ENCODE results near the gene BCL11B. TPM values are rescaled to one million over a fixed set of nuclear protein-coding genes. Genes with fewer than 3 reads are reported as not detected.

Gene BCL11B
- total RNA-seq, 6 experiments from 2014 or later = 0.06 to 0.14 (median 0.10) TPM; not detected in 2

DNA sequence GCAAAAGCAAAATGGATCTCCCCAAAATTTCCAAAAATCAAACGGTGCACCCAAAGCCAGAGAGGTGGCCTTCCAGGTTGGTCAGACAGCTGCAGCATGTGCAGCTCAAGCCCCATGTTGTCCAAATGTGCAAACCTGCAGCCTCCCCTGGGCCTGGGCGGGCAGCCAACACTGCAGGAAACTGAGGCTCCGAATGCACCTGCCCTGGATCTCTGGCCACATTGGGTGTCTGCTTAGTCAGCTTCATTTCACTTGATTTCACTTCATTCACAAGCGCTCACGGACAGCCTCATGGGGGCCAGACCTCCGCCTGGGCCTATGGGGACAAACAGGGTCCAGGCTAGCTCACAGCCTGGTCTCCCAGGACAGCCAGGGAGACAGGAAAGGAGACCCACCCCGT is 59.8 kb downstream of the BCL11B start:
- DNase-seq = no peak
- H3K27ac Mint-ChIP-seq = no peak overlapping the region
- no peaks in the 10 kb centered on the region; the same call in 1 of the 2 replicates for H3K9me3 Mint-ChIP-seq
- no peak overlapping the region for H3K4me3 Mint-ChIP-seq
- H3K4me1 Mint-ChIP-seq (ENCODE audit: low read depth) = peaks cover 22% of the 10 kb centered on the region
- H3K27me3 Mint-ChIP-seq (ENCODE audit: insufficient read depth) = peaks cover 5% of the 10 kb centered on the region
- TF ChIP-seq, protein P1, sequence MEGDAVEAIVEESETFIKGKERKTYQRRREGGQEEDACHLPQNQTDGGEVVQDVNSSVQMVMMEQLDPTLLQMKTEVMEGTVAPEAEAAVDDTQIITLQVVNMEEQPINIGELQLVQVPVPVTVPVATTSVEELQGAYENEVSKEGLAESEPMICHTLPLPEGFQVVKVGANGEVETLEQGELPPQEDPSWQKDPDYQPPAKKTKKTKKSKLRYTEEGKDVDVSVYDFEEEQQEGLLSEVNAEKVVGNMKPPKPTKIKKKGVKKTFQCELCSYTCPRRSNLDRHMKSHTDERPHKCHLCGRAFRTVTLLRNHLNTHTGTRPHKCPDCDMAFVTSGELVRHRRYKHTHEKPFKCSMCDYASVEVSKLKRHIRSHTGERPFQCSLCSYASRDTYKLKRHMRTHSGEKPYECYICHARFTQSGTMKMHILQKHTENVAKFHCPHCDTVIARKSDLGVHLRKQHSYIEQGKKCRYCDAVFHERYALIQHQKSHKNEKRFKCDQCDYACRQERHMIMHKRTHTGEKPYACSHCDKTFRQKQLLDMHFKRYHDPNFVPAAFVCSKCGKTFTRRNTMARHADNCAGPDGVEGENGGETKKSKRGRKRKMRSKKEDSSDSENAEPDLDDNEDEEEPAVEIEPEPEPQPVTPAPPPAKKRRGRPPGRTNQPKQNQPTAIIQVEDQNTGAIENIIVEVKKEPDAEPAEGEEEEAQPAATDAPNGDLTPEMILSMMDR (IDR thresholded peaks at IDR 0.05) = no peak
- H3K36me3 Mint-ChIP-seq (ENCODE audit: low read depth) = no peaks in the 10 kb centered on the region

DNA sequence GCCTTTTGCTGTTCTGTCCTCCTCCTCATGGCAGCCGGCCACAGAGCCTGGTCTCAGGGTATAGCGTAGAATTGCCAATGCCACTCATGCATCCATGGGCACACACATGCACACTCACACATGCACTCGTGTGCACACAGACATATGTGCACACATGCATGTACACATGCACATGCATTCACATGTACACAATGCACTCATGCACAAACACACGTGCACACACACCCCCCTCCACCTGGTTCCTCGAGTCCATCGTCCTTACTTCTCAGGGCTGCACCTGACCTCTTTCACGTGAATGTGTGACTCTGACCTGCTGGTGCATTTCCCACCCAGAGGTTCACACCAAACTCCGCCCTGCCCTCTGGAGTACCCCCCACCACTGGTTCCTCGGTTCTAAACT is 60.6 kb downstream of the BCL11B start:
- TF ChIP-seq, protein P1 (IDR thresholded peaks at IDR 0.05) = no peak
- Mint-ChIP-seq H3K27ac (no peak overlapping the region), H3K4me1 (ENCODE audit: low read depth) (peaks cover 22% of the 10 kb centered on the region), H3K36me3 (ENCODE audit: low read depth) (no peaks in the 10 kb centered on the region), H3K27me3 (ENCODE audit: insufficient read depth) (peaks cover 5% of the 10 kb centered on the region), H3K4me3 (no peak overlapping the region), H3K9me3 (no peaks in the 10 kb centered on the region; the same call in 1 of the 2 replicates)
- no peak for DNase-seq

DNA sequence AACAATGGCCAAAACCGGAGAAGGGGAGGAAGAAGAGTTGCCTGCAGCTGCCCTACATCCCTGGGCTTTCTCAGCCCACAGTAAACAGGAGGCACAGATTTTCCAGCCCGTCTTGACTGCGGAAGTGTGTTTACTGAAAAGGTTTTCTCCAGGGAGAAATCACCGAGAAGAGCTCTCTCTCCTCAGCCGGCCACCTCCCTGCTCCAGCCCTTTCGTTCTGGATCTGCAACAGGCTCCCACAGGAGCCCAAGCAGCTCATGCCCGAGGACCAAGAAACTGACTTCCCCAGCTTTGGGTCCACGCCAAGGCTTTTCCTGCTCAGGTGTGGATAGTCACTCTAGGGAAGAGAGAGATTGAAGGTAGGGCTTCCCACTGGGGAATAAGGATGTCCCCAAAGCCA is 61.7 kb downstream of the BCL11B start:
- no peak for DNase-seq
- no peaks in the 10 kb centered on the region for H3K36me3 Mint-ChIP-seq (ENCODE audit: low read depth)
- peaks cover 8% of the 10 kb centered on the region for H3K27me3 Mint-ChIP-seq (ENCODE audit: insufficient read depth)
- H3K9me3 Mint-ChIP-seq = no peaks in the 10 kb centered on the region; the same call in 1 of the 2 replicates
- TF ChIP-seq, protein P1 (IDR thresholded peaks at IDR 0.05) = no peak
- H3K4me1 Mint-ChIP-seq (ENCODE audit: low read depth) = peaks cover 16% of the 10 kb centered on the region
- no peak overlapping the region for H3K4me3 Mint-ChIP-seq
- H3K27ac Mint-ChIP-seq = no peak overlapping the region

DNA sequence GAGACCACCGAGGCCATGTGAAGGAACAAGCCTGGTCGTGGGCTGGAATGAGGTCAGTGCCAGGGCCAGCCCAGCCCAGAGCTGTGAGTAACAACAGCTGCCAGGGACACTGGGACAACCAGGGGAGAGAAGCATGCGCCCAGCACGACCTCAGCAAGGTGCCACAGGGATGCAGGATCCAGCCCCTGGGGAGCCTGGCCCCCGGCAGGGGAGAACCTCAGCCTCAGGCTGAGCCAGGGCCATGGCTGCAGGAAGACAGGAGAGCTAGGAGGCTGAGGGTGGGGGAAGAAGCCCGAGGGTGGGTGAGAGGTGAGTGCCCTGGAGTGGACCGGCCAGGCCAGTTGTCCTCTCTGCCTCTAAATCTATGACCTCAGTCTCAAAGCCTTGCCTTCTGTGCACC is 62.6 kb downstream of the BCL11B start:
- no peak overlapping the region for H3K4me3 Mint-ChIP-seq
- DNase-seq = no peak
- TF ChIP-seq, protein P1 (IDR thresholded peaks at IDR 0.05) = no peak
- peaks cover 3% of the 10 kb centered on the region; the same call in 1 of the 2 replicates for H3K9me3 Mint-ChIP-seq
- no peak overlapping the region for H3K27ac Mint-ChIP-seq
- H3K36me3 Mint-ChIP-seq (ENCODE audit: low read depth) = no peaks in the 10 kb centered on the region
- peaks cover 8% of the 10 kb centered on the region for H3K27me3 Mint-ChIP-seq (ENCODE audit: insufficient read depth)
- H3K4me1 Mint-ChIP-seq (ENCODE audit: low read depth) = peaks cover 15% of the 10 kb centered on the region

DNA sequence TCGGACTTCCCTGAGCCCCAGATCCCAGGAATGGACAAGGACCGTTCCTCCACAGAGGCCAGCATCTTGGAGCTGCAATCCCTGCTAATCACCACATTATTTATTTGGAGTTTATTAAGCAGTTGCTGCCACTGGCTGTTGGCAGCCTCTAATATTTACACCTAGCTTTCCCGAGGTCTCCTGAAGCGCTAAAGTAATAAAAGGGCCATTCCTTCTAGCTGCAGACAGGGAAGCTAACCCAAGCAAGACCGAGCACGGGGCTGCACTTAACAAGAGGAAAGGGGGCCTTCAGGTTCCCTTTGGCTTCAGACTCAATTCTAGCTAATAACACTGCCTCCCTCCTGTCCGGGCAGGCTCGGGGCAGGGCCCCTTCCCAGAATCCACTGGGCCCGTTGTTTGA is 63.7 kb downstream of the BCL11B start:
- peaks cover 3% of the 10 kb centered on the region; the same call in 1 of the 2 replicates for H3K9me3 Mint-ChIP-seq
- H3K4me3 Mint-ChIP-seq = no peak overlapping the region
- H3K4me1 Mint-ChIP-seq (ENCODE audit: low read depth) = peaks cover 7% of the 10 kb centered on the region
- no peak for DNase-seq
- TF ChIP-seq, protein P1 (IDR thresholded peaks at IDR 0.05) = no peak
- peaks cover 8% of the 10 kb centered on the region for H3K27me3 Mint-ChIP-seq (ENCODE audit: insufficient read depth)
- H3K36me3 Mint-ChIP-seq (ENCODE audit: low read depth) = no peaks in the 10 kb centered on the region
- H3K27ac Mint-ChIP-seq = no peak overlapping the region

DNA sequence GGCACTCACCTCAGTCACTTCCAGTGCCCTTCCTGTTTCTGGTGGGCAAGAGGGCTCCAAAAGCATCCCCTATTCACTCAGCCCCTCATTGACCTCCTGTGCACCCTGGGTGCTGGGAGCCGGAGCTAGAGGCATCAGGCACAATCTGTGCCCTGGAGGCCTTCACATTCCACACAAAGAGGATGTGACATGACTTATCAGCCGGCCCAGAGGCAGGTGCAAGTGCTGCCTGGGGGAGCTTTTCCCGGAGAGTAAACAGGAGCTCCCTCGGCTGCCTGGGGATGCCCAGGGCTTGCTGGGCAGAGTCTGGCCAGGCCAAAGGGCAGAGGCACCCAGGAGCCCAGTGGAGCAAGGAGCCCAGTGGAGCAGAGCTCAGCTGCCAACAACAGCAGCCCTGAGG is 64.5 kb downstream of the BCL11B start:
- H3K27me3 Mint-ChIP-seq (ENCODE audit: insufficient read depth) = peaks cover 8% of the 10 kb centered on the region
- no peaks in the 10 kb centered on the region for H3K4me1 Mint-ChIP-seq (ENCODE audit: low read depth)
- TF ChIP-seq, protein P1 (IDR thresholded peaks at IDR 0.05) = no peak
- DNase-seq = no peak
- no peak overlapping the region for H3K4me3 Mint-ChIP-seq
- H3K36me3 Mint-ChIP-seq (ENCODE audit: low read depth) = no peaks in the 10 kb centered on the region
- no peak overlapping the region for H3K27ac Mint-ChIP-seq
- H3K9me3 Mint-ChIP-seq = peaks cover 3% of the 10 kb centered on the region; the same call in 1 of the 2 replicates

All from HFFc6 (cell line).